Vagina (tissue), 2 donors: Measurements from ENCODE around the gene LGALS12.

ENCODE experiments used
- POLR2A ChIP-seq, 2 donors: fragments of 450-650 bp; IDR thresholded peaks; one replicate each; pipeline ENCODE4 v1.6.1; 2017; ENCODE audit warnings: antibody characterized with exemption in 2 of 2, mild to moderate bottlenecking in 2 of 2, moderate library complexity in 2 of 2
- TF ChIP-seq, protein P1 (sequence below), 3 experiments: fragments of 450-650 bp in 2 of 3; fragments of 200-600 bp in 1 of 3; sonication (generic) in 1 of 3; IDR thresholded peaks; one replicate each; pipeline ENCODE4 v1.5.1; 2017 to 2019; ENCODE audit warnings: antibody characterized with exemption in 3 of 3, mild to moderate bottlenecking in 2 of 3, moderate library complexity in 2 of 3

- TF ChIP-seq POLR2A (IDR thresholded peaks at IDR 0.05), result no peak
- TF ChIP-seq, protein P1, sequence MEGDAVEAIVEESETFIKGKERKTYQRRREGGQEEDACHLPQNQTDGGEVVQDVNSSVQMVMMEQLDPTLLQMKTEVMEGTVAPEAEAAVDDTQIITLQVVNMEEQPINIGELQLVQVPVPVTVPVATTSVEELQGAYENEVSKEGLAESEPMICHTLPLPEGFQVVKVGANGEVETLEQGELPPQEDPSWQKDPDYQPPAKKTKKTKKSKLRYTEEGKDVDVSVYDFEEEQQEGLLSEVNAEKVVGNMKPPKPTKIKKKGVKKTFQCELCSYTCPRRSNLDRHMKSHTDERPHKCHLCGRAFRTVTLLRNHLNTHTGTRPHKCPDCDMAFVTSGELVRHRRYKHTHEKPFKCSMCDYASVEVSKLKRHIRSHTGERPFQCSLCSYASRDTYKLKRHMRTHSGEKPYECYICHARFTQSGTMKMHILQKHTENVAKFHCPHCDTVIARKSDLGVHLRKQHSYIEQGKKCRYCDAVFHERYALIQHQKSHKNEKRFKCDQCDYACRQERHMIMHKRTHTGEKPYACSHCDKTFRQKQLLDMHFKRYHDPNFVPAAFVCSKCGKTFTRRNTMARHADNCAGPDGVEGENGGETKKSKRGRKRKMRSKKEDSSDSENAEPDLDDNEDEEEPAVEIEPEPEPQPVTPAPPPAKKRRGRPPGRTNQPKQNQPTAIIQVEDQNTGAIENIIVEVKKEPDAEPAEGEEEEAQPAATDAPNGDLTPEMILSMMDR (IDR thresholded peaks at IDR 0.05), result no peak
These were observed 29.3 kb upstream of the LGALS12 start for GRCh38 chr11:63476618-63477017.
